PC-3 (cell line): ENCODE data around the gene FAM184A. TPM values are rescaled to one million over a fixed set of nuclear protein-coding genes. Genes with fewer than 3 reads are reported as not detected.

ENCODE experiments used
- ATAC-seq: fragments of 200-7000 bp; cut with Tn5 transposase; 2 replicates; pipeline ENCODE4 v1.9.1; 2020; ENCODE audit warnings: mild to moderate bottlenecking, moderate library complexity
- BruUV-seq: library from RNA; stranded (reverse); fragments of 400-500 nt; replicated peaks from 2 replicates; lab custom pipeline; 2021; lab: Mats Ljungman, UMichigan
- CTCF ChIA-PET: fragments of 300-600 bp; sonication (Branson Sonifier 250); formaldehyde crosslinking; loops from one replicate; lab custom pipeline; 2022; ENCODE audit warnings: antibody characterized with exemption; lab: Charles Lee
- POLR2A ChIA-PET: fragments of 300-600 bp; sonication (Branson Sonifier 250); formaldehyde crosslinking; loops from one replicate; lab custom pipeline; 2022; ENCODE audit warnings: antibody characterized with exemption; ENCODE audit not compliant: unreplicated experiment; lab: Charles Lee
- DNase-seq: peaks from one replicate; pipeline ENCODE4 v3.0.0-alpha.2; 2015
- H2AFZ ChIP-seq: fragments of 300-600 bp; sonication (generic); 2 replicates; pipeline ENCODE4 v1.6.0; 2016; ENCODE audit warnings: antibody characterized with exemption, low read length
- H3F3A ChIP-seq: fragments of 300-600 bp; sonication (generic); one replicate; pipeline ENCODE4 v1.6.0; 2017; ENCODE audit warnings: antibody characterized with exemption, low read length, control low read depth, mild to moderate bottlenecking; ENCODE audit not compliant: unreplicated experiment
- H3K27ac ChIP-seq: fragments of 300-600 bp; sonication (generic); 2 replicates; pipeline ENCODE4 v1.5.1; 2016; ENCODE audit warnings: mild to moderate bottlenecking, low read length
- H3K27me3 ChIP-seq: fragments of 300-600 bp; sonication (generic); 2 replicates; pipeline ENCODE4 v1.6.1; 2016; ENCODE audit warnings: low read length, mixed read lengths
- H3K36me3 ChIP-seq: fragments of 300-600 bp; sonication (generic); 2 replicates; pipeline ENCODE4 v1.6.1; 2016; ENCODE audit warnings: low read depth, mixed run types, low read length, mixed read lengths
- H3K4me1 ChIP-seq: fragments of 300-600 bp; sonication (generic); 2 replicates; pipeline ENCODE4 v1.5.1; 2016; ENCODE audit warnings: low read length; ENCODE audit not compliant: insufficient read depth
- H3K4me2 ChIP-seq: fragments of 300-600 bp; sonication (generic); 2 replicates; pipeline ENCODE4 v1.6.0; 2016; ENCODE audit warnings: low read length
- H3K4me3 ChIP-seq: fragments of 300-600 bp; sonication (generic); 2 replicates; pipeline ENCODE4 v1.5.1; 2016; ENCODE audit warnings: mild to moderate bottlenecking, low read length, mixed read lengths
- H3K79me2 ChIP-seq: fragments of 300-600 bp; sonication (generic); 2 replicates; pipeline ENCODE4 v1.6.1; 2017; ENCODE audit warnings: low read length, mixed read lengths
- H3K9ac ChIP-seq: fragments of 300-600 bp; sonication (generic); 2 replicates; pipeline ENCODE4 v1.6.0; 2016; ENCODE audit warnings: mild to moderate bottlenecking, low read length
- H3K9me2 ChIP-seq: fragments of 300-600 bp; sonication (generic); replicated peaks from 2 replicates; pipeline ENCODE4 v1.6.1; 2016; ENCODE audit warnings: mixed run types, low read length, mixed read lengths
- H3K9me3 ChIP-seq: fragments of 300-600 bp; sonication (generic); 2 replicates; pipeline ENCODE4 v1.6.1; 2016; ENCODE audit warnings: low read length, mixed read lengths
- H4K20me1 ChIP-seq: fragments of 300-600 bp; sonication (generic); 2 replicates; pipeline ENCODE4 v1.6.1; 2016; ENCODE audit warnings: low read length, mixed read lengths
- CTCF ChIP-seq: fragments of 300-600 bp; sonication (generic); conservative IDR thresholded peaks from 2 replicates; pipeline ENCODE4 v1.5.1; 2017; ENCODE audit warnings: antibody characterized with exemption, low read depth, mild to moderate bottlenecking, low read length
- EZH2 ChIP-seq: fragments of 300-600 bp; sonication (generic); IDR thresholded peaks from one replicate; pipeline ENCODE4 v1.6.1; 2017; ENCODE audit warnings: antibody characterized with exemption, mild to moderate bottlenecking, low read length; ENCODE audit not compliant: unreplicated experiment
- EZH2phosphoT487 ChIP-seq: fragments of 300-600 bp; sonication (generic); IDR thresholded peaks from 2 replicates; pipeline ENCODE4 v1.6.1; 2018; ENCODE audit warnings: mild to moderate bottlenecking, antibody characterized with exemption, low read length, borderline replicate concordance
- intact Hi-C: fragments of 100-400 bp; cut with micrococcal nuclease; formaldehyde crosslinking; loops from 2 replicates; pipeline ENCODE4 v1.9.0; 2023
- total RNA-seq: library from RNA; depleted of rRNA; stranded (reverse); fragments of >200 nt; gene quantifications from 2 replicates; pipeline ENCODE4 v1.2.3, GENCODE V29; 2014

The FAM184A gene
- total RNA-seq, 1 experiment from 2014 or later, result 4.4 TPM

GRCh38 chr6:119079283-119079809, 882 bp upstream of the FAM184A start:
- ATAC-seq, result no peak; the same call in 1 of the 2 replicates
- intact Hi-C loops, result no loop called here
- H3K36me3 ChIP-seq, result no peaks in the 10 kb centered on the region
- no peaks in the 10 kb centered on the region for H4K20me1 ChIP-seq
- peak overlapping the region; percentile 98 for H2AFZ ChIP-seq
- BruUV-seq, result no TSS peak
- DNase-seq, result peak; percentile 45
- H3K27ac ChIP-seq, result no peak overlapping the region
- H3K9ac ChIP-seq, result peak overlapping the region; percentile 38; the same call in 1 of the 2 replicates
- H3F3A ChIP-seq, result no peaks in the 10 kb centered on the region
- no peaks in the 10 kb centered on the region for H3K27me3 ChIP-seq
- ChIA-PET CTCF (no interaction called here), POLR2A (no interaction called here)
- no peak for TF ChIP-seq EZH2phosphoT487
- no peak for TF ChIP-seq CTCF
- TF ChIP-seq EZH2, result no peak
- H3K79me2 ChIP-seq, result no peaks in the 10 kb centered on the region
- H3K9me2 ChIP-seq, result no peaks in the 10 kb centered on the region
- H3K9me3 ChIP-seq, result no peaks in the 10 kb centered on the region
- peak overlapping the region; percentile 82 for H3K4me3 ChIP-seq
- peaks cover 12% of the 10 kb centered on the region; the same call in 1 of the 2 replicates for H3K4me1 ChIP-seq
- peak overlapping the region; percentile 99 for H3K4me2 ChIP-seq

GRCh38 chr6:119077643-119078375, 655 bp downstream of the FAM184A start:
- no peaks in the 10 kb centered on the region for H3K9me2 ChIP-seq
- peak overlapping the region; percentile 98 for H2AFZ ChIP-seq
- ATAC-seq (peak; percentile 78), DNase-seq (peak; percentile 67)
- H3K4me1 ChIP-seq, result peaks cover 12% of the 10 kb centered on the region; the same call in 1 of the 2 replicates
- no TSS peak for BruUV-seq
- H3K9me3 ChIP-seq, result no peaks in the 10 kb centered on the region
- intact Hi-C loops, result no loop called here
- POLR2A ChIA-PET, result no interaction called here
- no peaks in the 10 kb centered on the region for H3K79me2 ChIP-seq
- peak overlapping the region; percentile 99 for H3K4me2 ChIP-seq
- H3K27ac ChIP-seq, result no peak overlapping the region
- CTCF ChIA-PET, result interaction anchor here (0.9 kb wide), 1 partner anchor 33 kb away, joined by 4 read pairs; no protein-coding TSS in a partner anchor
- no peak overlapping the region for H3K9ac ChIP-seq
- no peaks in the 10 kb centered on the region for H3K27me3 ChIP-seq
- H3K4me3 ChIP-seq, result peak overlapping the region; percentile 82
- no peaks in the 10 kb centered on the region for H3K36me3 ChIP-seq
- H3F3A ChIP-seq, result no peaks in the 10 kb centered on the region
- TF ChIP-seq CTCF (peak; percentile 28; the same call in 1 of the 2 replicates), EZH2phosphoT487 (no peak), EZH2 (no peak)
- no peaks in the 10 kb centered on the region for H4K20me1 ChIP-seq

GRCh38 chr6:119077391-119077642, 1.1 kb downstream of the FAM184A start:
- Histone ChIP-seq H3K4me3 (peak overlapping the region; percentile 82; the same call in 1 of the 2 replicates), H2AFZ (peak overlapping the region; percentile 98), H4K20me1 (no peaks in the 10 kb centered on the region), H3K4me2 (peak overlapping the region; percentile 99), H3K27me3 (no peaks in the 10 kb centered on the region), H3F3A (no peaks in the 10 kb centered on the region), H3K79me2 (no peaks in the 10 kb centered on the region), H3K27ac (no peak overlapping the region), H3K9ac (no peak overlapping the region), H3K4me1 (peaks cover 12% of the 10 kb centered on the region; the same call in 1 of the 2 replicates), H3K36me3 (no peaks in the 10 kb centered on the region), H3K9me3 (no peaks in the 10 kb centered on the region), H3K9me2 (no peaks in the 10 kb centered on the region)
- BruUV-seq, result no TSS peak
- CTCF ChIA-PET, result no interaction called here
- TF ChIP-seq EZH2 (no peak), EZH2phosphoT487 (no peak)
- ATAC-seq (no peak), DNase-seq (no peak)
- intact Hi-C loops, result no loop called here
- POLR2A ChIA-PET, result no interaction called here
